ENCODE data around the gene ESPNL.

The ESPNL gene

DNA sequence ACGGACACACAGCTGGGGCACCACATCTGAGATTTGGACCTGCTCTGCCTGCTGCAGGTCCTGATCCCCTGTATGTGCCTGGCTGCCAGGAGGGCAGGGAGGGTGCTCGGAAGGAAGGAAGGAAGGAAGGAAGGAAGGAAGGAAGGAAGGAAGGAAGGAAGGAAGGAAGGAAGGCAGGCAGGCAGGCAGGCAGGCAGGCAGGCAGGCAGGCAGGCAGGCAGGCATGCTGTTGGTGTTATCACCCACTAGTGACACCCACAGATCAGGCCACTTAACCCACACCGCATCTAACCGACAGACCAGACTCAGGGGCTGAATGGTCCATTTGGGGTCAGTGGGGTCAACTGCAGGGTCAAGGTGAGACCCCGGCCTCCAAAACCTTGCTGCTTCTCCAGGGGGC, 44.1 kb downstream of the ESPNL start:
- DNase-seq: no peak

DNA sequence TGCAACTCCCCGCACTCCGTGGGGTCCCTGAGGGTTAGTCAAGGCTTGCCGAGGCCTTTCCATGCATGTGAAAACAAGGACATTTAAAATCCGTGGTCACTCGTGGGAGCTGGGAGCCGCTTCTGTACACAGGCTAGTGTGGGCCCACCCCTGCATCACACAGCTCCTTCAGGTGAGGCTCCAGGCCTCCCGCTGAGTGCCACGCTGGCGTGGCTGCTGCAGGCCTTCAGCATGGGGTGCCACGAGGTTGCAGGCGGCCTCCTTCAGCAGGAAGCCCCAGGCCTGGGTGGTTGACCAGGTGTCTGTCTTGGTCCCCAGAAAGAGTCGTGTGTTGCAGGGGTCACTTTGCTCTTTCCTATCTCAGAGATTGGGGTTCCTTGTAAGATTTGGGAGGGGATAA, 44.9 kb downstream of the ESPNL start:
- no peak for DNase-seq

GRCh38 chr2:238145851-238146250, 45.7 kb downstream of the ESPNL start:
- DNase-seq: no peak

DNA sequence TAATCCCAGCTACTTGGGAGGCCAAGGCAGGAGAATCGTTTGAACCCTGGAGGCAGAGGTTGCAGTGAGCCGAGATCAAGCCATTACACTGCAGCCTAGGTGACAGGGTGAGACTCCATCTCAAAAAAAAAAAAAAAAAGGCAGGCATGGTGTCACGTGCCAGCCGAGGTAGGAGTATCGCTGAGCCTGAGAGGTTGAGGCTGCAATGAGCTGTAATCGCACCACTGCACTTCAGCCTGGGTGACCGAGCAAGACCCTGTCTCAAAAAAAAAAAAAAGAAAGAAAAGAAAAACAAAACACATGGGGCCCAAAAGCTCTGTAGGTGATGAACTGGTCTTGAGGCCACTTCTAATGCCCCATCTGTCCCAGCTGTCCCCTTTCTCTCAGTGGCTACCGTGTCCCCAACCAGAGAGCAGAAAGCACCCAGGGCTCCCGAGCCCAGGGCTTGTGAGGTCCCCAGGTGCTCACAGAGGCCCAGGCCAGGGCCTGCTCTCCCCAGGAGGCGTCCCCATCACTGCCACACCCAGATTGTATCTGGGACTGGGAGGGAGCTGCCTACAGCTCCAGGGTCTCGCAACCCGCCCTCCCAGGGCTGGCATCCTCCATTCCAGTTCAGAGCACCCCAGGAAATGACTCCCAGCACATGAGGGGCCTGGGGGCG, 46.9 kb downstream of the ESPNL start:
- no peak for DNase-seq

GRCh38 chr2:238148981-238149380, 48.8 kb downstream of the ESPNL start:
- DNase-seq: no peak

DNA sequence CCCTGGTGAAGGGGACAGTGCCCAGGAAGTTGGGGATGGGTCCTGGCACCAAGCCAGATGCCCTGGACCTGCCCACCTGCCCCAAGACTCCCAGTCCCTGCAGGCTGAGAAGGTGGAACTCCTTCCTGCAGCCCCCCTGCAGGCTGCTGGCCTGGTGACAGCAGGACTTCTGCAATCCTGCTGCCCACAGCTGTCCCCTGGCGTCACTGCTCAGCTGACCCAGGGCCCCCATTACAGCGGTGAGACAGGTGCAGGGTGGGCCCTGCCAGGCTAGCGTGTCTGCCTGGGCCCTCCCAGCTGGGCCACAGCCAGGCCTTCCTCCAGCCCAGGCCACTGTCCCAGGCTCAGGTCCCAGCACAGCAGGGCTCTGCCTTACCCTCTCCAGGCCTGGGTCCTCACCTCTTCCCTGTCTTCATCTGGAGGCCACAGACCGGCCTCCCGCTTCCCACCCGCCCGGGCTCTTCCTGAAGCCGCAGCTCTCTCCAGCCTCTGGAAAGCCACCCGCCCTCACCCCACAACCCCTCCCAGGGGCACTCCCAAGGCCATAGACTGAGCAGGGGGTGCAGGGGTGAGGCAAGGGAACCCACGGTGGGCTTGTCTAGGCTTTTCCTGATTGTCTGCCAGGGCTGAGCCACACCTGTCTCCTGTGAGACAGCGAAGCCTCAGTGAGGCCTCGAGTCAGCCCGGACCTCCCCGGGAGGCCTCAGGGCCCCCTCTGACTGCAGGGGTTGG, 49.9 kb downstream of the ESPNL start:
- DNase-seq: no peak

DNA sequence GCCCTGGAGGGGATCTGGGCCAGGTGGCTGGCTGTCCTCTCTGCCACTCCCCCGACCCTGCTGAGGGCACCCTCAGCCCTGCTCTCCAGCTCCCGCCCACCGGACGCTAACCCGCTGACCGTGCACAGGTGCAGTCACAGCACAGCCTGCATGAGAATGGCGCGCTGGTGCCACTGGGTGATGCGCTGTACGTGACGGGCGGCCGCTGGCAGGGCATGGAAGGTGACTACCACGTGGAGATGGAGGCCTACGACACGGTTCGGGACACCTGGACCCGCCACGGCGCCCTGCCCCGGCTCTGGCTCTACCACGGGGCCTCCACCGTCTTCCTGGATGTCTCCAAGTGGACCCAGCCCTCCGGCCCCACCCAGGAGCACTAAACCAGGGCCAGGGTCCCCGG, 50.5 kb downstream of the ESPNL start:
- DNase-seq: no peak

DNA sequence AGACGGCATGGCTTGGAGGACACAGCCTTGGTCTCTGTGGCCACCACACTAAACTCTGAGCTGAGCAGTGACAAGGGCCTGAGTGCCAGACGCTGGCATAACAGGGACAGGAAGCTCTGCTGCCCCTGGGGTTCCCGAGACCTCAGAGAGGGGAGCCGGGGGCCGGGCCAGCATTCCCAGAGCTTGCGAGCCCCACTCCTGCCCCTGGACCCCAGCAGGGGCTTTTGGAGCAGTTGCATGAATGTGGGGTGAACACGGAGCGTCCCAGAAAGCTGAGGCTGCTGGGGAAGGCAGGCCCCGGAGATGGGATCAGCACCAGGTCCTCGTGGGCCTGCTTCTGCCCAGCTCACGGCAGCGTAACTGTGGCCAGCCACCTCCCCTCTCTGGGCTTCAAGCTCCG, 51.1 kb downstream of the ESPNL start:
- no peak for DNase-seq

DNA sequence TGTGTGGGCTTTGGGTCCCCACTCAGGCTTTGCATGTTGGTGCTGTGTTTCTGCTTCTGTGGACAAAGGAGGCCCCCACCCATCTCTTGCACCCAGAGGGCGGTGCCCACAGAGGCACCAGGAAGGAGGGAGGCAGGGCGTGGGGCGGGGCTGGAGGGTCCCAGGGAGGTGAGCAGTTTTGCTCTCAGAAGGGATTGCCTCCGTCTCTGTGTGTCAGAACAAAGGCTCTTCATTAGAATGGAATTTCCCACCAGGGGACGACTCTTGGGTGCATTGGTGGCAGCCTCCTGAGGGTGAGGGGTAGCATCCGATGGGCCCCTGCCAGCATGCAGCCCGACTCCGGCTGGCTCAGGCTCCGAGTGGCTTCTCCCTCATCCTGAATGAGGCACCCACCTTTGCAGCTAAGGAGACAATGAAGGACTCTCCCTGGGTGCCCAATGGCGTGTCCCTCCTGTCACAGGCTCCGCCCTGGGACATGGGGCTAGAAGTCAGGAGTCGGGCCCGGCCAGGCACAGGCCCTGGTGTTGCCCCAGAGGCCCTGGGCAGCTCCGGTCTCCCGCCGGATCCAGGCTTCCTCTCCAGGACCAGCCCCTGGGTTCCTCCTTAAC, 51.6 kb downstream of the ESPNL start:
- DNase-seq: no peak

GRCh38 chr2:238152771-238153688, 52.9 kb downstream of the ESPNL start:
- DNase-seq: no peak

- DNase-seq: no peak
These were observed 54.4 kb downstream of the ESPNL start for GRCh38 chr2:238154570-238154969.

GRCh38 chr2:238155051-238155760, 55.1 kb downstream of the ESPNL start:
- DNase-seq: no peak

DNA sequence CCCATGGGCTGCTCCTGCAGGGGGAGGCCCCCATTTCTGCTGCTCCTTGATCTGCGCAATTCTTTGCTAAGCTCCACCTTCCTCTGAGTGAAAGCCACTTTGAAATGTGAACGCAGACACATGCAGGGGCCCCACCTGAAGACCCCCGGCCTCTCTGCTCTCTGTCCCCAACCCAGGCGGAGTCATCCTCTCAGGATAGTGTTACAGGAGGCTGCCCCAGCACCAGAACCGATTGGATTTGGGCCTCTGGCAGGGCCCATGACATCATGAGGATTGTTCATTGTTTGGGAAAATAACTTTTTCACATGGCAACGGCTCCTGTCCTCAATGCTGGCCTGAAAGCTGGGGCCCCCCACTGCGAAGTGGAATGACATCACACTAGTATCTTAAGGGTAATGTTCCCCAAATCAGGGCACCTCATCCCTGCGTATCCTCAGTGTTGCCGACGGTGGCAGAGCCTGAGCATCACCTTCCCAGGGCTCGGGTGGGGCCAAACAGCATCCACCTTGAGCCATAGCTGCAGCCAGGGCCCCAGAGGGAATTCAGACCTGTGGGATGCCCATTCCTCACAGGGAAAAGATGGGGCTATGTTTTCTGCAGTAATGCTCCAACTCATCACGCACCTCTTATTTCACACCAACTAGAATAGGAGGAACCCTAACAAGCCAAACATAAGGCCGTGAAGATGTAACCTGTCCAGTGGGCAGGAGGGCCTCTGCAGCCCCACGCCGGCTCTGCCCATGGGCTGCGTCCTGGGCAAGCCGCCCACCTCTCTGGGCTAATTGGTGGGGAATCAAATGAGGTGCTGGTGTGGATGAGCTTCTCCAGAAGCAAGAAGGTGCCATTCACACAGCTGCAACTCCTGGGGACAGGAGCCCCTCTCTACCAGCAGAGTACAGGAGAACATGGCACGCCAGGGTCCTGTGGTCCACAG, 55.9 kb downstream of the ESPNL start:
- no peak for DNase-seq

GRCh38 chr2:238157506-238158017, 57.4 kb downstream of the ESPNL start:
- DNase-seq: no peak

DNA sequence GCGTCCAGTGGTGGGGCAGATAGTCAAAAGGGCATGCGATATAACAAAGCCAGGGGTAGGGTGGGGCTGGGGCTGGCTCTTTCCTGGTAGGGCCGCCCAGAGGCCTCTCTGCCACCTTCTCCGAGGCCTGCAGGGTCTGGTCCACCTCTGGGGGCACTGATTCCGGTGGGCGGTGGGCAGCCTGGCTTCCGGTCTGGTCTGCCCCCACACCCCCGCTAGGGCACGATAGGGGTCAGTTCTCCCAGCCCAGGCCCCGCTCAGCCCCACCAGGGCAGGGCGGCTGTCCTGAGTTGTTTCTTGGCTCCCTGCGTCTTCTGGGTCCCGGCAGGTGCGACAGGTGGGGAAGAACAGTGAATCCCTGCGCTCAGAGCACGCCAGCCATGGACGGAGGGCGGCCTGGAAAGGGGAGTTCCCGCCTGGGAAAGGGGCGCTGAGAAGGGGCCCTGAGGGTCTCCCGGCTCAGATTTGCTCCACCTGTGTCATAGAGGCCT, 57.9 kb downstream of the ESPNL start:
- no peak for DNase-seq

DNA sequence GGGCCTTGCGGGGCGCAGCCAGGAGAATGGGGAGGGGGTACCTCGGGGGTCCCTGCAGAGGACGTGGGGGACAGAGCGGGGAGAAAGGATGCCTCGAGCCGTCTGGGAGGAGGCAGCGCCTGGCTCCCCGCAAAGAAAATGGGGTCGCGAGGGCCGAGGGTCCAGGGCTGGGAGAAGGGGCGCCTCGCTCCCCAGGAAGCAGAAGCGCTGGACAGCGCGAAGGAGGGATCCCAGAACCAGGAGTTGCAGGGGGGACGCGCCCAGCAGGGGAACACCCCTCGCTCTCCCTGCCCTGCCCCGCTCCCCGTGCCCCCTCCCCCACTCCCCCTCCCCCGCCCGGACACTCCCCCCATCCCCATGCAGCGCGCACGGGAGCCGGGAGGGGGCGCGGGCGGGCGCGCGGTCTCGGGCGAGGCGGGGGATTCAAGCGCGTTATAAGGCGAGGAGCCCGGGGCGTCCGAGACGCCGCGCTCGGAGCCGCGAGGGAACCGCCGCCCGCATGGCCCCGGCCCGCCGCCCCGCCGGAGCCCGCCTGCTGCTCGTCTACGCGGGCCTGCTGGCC, 58.5 kb downstream of the ESPNL start, which contains the start of gene ERFE:
TSS of gene ERFE (plus strand) at position 462 of the 562 bp plus-strand sequence. CDS start at position 500, 38 bp downstream.
- peak; percentile 43 for DNase-seq

GRCh38 chr2:238159071-238159539, 59.0 kb downstream of the ESPNL start:
- DNase-seq: no peak

GRCh38 chr2:238159661-238160205, 59.6 kb downstream of the ESPNL start:
- no peak for DNase-seq

DNA sequence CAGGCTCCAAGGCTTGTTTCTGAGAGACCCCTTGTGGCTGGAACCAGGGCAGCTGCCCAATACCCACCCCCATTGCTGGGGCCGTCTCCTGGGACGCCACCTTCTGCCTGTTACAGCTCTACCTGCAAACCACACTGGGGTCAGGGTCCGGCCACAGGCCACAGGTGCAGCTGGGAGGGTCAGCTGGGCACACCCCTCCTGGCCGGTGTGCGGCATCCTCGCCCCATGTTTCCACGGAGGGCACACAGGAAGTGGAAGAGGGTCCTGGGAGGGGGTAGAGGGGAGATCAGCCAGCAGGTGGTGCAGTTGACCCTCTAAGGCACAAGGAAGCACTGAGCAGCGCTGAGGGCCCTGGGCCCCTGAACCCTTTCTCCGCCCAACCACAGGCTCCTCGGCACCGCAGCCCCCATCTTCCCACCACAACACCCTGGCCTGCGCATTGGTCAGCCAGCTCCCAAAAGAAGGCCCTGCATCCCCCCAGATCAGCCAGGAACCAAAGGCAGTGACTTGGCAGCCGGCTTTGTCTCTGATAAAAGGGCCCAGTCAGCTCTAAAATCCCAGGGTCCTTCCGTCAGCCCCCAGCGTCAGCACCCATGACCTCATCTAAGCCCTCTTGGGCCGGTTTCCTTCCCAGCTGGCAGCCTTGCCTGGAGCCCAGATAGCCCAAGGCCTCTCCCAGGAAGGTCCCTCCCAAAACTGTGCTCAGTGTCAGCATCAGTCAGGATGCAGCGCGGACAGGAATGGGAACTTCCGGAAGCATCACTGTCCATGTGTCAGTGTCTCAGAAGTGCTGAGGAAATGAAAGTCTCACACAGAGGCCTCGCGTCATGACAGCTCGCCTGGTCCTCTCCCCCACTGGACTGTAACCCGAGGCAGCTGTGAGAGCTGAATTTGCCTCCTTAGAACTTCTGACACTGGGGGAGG, 60.3 kb downstream of the ESPNL start:
- no peak for DNase-seq
